HG03064 (cell line): ENCODE results near the gene ANO6.
"Not testable (repeated sequence)": the region's sequence is repeated elsewhere in the genome, so short reads cannot be mapped to it uniquely, and the experiment has no call there.

Experiments
- ATAC-seq: cut with Tn5 transposase; IDR thresholded peaks from one replicate; pipeline ENCODE4 v1.9.1; 2021; ENCODE audit warnings: low read depth; ENCODE audit not compliant: unreplicated experiment

Gene ANO6

GRCh38 chr12:45215419-45216229 lies at the start of gene ANO6:
Gene ANO6 (plus strand): TSS chr12:45216095. CDS start chr12:45216322, 227 bp downstream.
- ATAC-seq: peak; percentile 56

- no peak for ATAC-seq
These were observed 46.9 kb upstream of the ANO6 start for GRCh38 chr12:45168976-45169375.

GRCh38 chr12:45170456-45171042 lies 45.3 kb upstream of the ANO6 start:
- ATAC-seq: no peak

GRCh38 chr12:45173293-45173692 lies 42.6 kb upstream of the ANO6 start:
- not testable (repeated sequence) for ATAC-seq

GRCh38 chr12:45174595-45174994 lies 41.3 kb upstream of the ANO6 start:
- ATAC-seq: no peak

GRCh38 chr12:45178771-45179170 lies 37.1 kb upstream of the ANO6 start:
- no peak for ATAC-seq

GRCh38 chr12:45182511-45182910 lies 33.4 kb upstream of the ANO6 start:
- ATAC-seq: no peak

- ATAC-seq: no peak
These were observed 32.6 kb upstream of the ANO6 start for GRCh38 chr12:45183246-45183645.

- ATAC-seq: no peak
These were observed 31.5 kb upstream of the ANO6 start for GRCh38 chr12:45184147-45184963.

GRCh38 chr12:45186762-45187161 lies 29.1 kb upstream of the ANO6 start:
- no peak for ATAC-seq

- ATAC-seq: no peak
These were observed 26.0 kb upstream of the ANO6 start for GRCh38 chr12:45189766-45190403.

GRCh38 chr12:45191239-45191638 lies 24.7 kb upstream of the ANO6 start:
- ATAC-seq: no peak

GRCh38 chr12:45192707-45193106 lies 23.2 kb upstream of the ANO6 start:
- ATAC-seq: no peak

- no peak for ATAC-seq
These were observed 15.3 kb upstream of the ANO6 start for GRCh38 chr12:45200491-45201043.

- no peak for ATAC-seq
These were observed 12.1 kb upstream of the ANO6 start for GRCh38 chr12:45203767-45204166.

GRCh38 chr12:45204757-45205156 lies 11.1 kb upstream of the ANO6 start:
- ATAC-seq: no peak

GRCh38 chr12:45205165-45205825 lies 10.6 kb upstream of the ANO6 start:
- peak; percentile 59 for ATAC-seq

- no peak for ATAC-seq
These were observed 7.0 kb upstream of the ANO6 start for GRCh38 chr12:45208604-45209487.

GRCh38 chr12:45209784-45210183 lies 6.1 kb upstream of the ANO6 start:
- no peak for ATAC-seq
